GM19324 (cell line): ENCODE data around the gene BHLHE23.

Experiments
- ATAC-seq: cut with Tn5 transposase; IDR thresholded peaks from one replicate; pipeline ENCODE4 v1.9.1; 2021; ENCODE audit warnings: mild to moderate bottlenecking, moderate library complexity; ENCODE audit not compliant: unreplicated experiment, low FRiP score

BHLHE23 gene

GRCh38 chr20:62994869-62995281 lies 11.9 kb downstream of the BHLHE23 start:
- ATAC-seq = no peak

- ATAC-seq = no peak
These were observed 12.8 kb downstream of the BHLHE23 start for GRCh38 chr20:62993856-62994494.

GRCh38 chr20:62991863-62992262 lies 14.9 kb downstream of the BHLHE23 start:
- ATAC-seq = no peak

- ATAC-seq = no peak
These were observed 15.5 kb downstream of the BHLHE23 start for GRCh38 chr20:62991196-62991807.

- no peak for ATAC-seq
These were observed 16.4 kb downstream of the BHLHE23 start for GRCh38 chr20:62990306-62990825.

- ATAC-seq = no peak
These were observed 17.6 kb downstream of the BHLHE23 start for GRCh38 chr20:62989201-62989601.

GRCh38 chr20:62987114-62987513 lies 19.6 kb downstream of the BHLHE23 start:
- ATAC-seq = no peak

- no peak for ATAC-seq
These were observed 20.4 kb downstream of the BHLHE23 start for GRCh38 chr20:62986257-62986800.

- no peak for ATAC-seq
These were observed 21.4 kb downstream of the BHLHE23 start for GRCh38 chr20:62985444-62985778.

GRCh38 chr20:62984666-62985443 lies 21.9 kb downstream of the BHLHE23 start:
- ATAC-seq = no peak

- no peak for ATAC-seq
These were observed 23.6 kb downstream of the BHLHE23 start for GRCh38 chr20:62983210-62983609.

- ATAC-seq = no peak
These were observed 24.4 kb downstream of the BHLHE23 start for GRCh38 chr20:62982124-62983075.

- no peak for ATAC-seq
These were observed 25.8 kb downstream of the BHLHE23 start for GRCh38 chr20:62980970-62981369.

- ATAC-seq = no peak
These were observed 26.3 kb downstream of the BHLHE23 start for GRCh38 chr20:62980380-62980960.

GRCh38 chr20:62979876-62980373 lies 26.8 kb downstream of the BHLHE23 start:
- no peak for ATAC-seq

- ATAC-seq = no peak
These were observed 27.5 kb downstream of the BHLHE23 start for GRCh38 chr20:62979310-62979709.

GRCh38 chr20:62978561-62978943 lies 28.2 kb downstream of the BHLHE23 start:
- no peak for ATAC-seq

GRCh38 chr20:62977613-62978560 lies 28.9 kb downstream of the BHLHE23 start:
- no peak for ATAC-seq

- ATAC-seq = no peak
These were observed 29.9 kb downstream of the BHLHE23 start for GRCh38 chr20:62976886-62977285.
